Measurements from ENCODE around the gene SLCO1B3. TPM values are rescaled to one million over a fixed set of nuclear protein-coding genes. Genes with fewer than 3 reads are reported as not detected.

The SLCO1B3 gene
- total and polyA plus RNA-seq, 8 donors, result 0.07 to 0.11 TPM; not detected in 6

DNA sequence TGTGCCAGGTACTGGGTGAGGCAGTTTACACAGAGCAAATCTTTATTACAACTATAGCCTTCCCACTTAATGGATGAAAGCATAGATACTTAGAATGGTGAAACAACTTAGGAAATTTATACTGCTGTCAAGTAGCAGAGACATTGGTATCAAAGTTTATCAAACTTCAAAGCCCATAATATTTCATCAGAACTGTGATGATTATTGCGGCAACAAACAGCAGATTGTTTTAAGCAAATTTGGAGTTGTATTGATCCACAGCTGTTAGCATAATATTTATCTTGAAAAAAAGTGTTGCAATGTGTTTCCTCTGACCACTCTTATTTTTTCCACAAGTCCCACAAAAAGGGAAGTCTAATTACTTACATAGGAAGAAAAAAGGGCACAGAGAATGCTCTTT, 2.0 kb upstream of the SLCO1B3 start:
- TF ChIP-seq, protein P1, sequence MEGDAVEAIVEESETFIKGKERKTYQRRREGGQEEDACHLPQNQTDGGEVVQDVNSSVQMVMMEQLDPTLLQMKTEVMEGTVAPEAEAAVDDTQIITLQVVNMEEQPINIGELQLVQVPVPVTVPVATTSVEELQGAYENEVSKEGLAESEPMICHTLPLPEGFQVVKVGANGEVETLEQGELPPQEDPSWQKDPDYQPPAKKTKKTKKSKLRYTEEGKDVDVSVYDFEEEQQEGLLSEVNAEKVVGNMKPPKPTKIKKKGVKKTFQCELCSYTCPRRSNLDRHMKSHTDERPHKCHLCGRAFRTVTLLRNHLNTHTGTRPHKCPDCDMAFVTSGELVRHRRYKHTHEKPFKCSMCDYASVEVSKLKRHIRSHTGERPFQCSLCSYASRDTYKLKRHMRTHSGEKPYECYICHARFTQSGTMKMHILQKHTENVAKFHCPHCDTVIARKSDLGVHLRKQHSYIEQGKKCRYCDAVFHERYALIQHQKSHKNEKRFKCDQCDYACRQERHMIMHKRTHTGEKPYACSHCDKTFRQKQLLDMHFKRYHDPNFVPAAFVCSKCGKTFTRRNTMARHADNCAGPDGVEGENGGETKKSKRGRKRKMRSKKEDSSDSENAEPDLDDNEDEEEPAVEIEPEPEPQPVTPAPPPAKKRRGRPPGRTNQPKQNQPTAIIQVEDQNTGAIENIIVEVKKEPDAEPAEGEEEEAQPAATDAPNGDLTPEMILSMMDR (IDR thresholded peaks at IDR 0.05), result no peak
- DNase-seq (no peak), FAIRE-seq (no peak), ATAC-seq (no peak)
- WGBS, 2 donors, result 2 to 10% methylated on average over 1 of the region's 1 CpG
- Histone ChIP-seq H3K4me3 (no peak overlapping the region), H3K36me3 (no peaks in the 10 kb centered on the region), H3K9me3 (no peaks in the 10 kb centered on the region), H3K27ac (no peak overlapping the region), H3K4me1 (no peaks in the 10 kb centered on the region), H3K27me3 (no peaks in the 10 kb centered on the region)
- intact Hi-C loops (cut with DNase I), result no loop called here

DNA sequence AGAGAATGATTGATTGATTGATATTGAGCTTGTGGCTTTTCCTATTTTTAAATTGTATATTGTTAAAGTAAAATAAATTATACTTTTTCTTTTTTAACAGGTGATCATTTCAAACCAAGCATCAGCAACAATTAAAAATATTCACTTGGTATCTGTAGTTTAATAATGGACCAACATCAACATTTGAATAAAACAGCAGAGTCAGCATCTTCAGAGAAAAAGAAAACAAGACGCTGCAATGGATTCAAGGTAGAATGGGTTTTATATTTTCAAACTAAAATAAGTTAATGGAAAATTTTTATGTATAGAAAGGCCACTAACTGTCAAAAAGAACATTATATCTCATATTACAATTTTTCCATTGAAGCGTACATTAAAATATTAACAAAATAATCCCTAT, 5.1 kb downstream of the SLCO1B3 start:
- DNase-seq (no peak), FAIRE-seq (no peak), ATAC-seq (no peak)
- H3K36me3 ChIP-seq, result no peaks in the 10 kb centered on the region
- WGBS, 2 donors, result 83 to 96% methylated on average over 2 of the region's 2 CpGs
- intact Hi-C loops (cut with DNase I), result no loop called here
- H3K4me3 ChIP-seq, result no peak overlapping the region
- no peaks in the 10 kb centered on the region for H3K27me3 ChIP-seq
- no peak overlapping the region for H3K27ac ChIP-seq
- H3K4me1 ChIP-seq, result no peaks in the 10 kb centered on the region
- no peaks in the 10 kb centered on the region for H3K9me3 ChIP-seq
- TF ChIP-seq, protein P1 (IDR thresholded peaks at IDR 0.05), result no peak

DNA sequence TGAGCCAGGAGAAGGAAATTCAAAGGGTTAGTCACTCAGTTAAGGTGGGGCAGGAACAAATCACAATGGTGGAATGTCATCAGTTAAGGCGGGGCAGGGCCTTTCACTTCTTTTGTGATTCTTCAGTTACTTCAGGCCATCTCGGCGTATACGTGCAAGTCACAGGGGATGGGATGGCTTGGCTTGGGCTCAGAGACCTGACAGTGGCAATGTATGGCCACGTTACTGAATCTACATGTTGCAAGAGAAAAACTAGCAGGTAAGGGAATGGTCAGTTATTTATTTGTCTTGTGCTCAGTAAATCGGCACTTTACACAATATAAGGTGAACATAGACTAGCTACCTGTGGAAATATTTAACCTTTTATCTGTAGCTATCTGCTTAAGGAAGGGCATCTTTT, 11.9 kb downstream of the SLCO1B3 start:
- no peak for FAIRE-seq
- WGBS, 2 donors, result 76 to 88% methylated on average over 6 of the region's 6 CpGs
- Histone ChIP-seq H3K4me1 (no peaks in the 10 kb centered on the region), H3K4me3 (no peak overlapping the region), H3K27me3 (no peaks in the 10 kb centered on the region), H3K27ac (no peak overlapping the region), H3K9me3 (no peaks in the 10 kb centered on the region), H3K36me3 (no peaks in the 10 kb centered on the region)
- intact Hi-C loops (cut with DNase I), result no loop called here
- no peak for DNase-seq
- ATAC-seq, result no peak
- TF ChIP-seq, protein P1 (IDR thresholded peaks at IDR 0.05), result no peak

DNA sequence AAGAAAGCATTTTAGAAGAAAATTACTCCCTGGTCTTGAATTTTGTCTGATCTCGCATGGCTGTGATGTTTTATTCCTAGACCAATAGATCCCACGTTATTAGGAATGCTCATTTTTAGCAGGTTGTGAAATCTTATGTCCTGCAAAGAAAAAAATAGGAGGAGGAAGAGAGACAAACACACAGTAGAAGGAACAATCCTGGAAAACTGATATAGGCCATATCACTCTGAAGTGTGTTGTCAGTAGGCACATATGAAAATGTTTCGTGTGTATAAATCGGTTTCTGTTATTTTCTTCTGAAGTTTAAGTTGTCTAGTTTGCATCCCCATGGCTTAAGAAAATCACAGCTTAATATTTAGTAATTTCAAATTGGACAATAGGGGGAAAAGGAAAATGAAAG, 12.4 kb downstream of the SLCO1B3 start:
- H3K27me3 ChIP-seq, result no peaks in the 10 kb centered on the region
- no peaks in the 10 kb centered on the region for H3K9me3 ChIP-seq
- 61 to 71% methylated on average over 4 of the region's 4 CpGs for WGBS, 2 donors
- TF ChIP-seq, protein P1 (IDR thresholded peaks at IDR 0.05), result no peak
- no peaks in the 10 kb centered on the region for H3K4me1 ChIP-seq
- no peak overlapping the region for H3K4me3 ChIP-seq
- H3K27ac ChIP-seq, result no peak overlapping the region
- DNase-seq (no peak), FAIRE-seq (no peak), ATAC-seq (no peak)
- intact Hi-C loops (cut with DNase I), result no loop called here
- H3K36me3 ChIP-seq, result no peaks in the 10 kb centered on the region

DNA sequence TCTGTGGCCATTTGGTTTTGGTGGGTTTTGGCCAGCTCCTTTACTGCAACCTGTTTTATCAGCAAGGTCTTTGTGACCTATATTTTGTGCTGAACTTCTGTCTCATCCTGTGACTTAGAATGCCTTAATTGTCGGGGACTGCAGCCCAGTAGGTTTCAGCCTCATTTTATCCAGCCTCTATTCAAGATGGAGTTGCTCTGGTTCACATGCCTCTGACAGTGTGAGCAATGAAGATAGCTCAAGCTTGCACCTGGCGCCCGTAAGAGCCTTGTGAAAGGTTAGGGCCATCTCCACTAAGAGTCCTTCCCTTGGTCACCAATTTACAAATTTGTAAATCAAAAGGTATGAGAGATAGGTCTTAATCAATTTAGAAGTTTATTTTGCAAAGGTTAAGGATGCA, 19.4 kb downstream of the SLCO1B3 start:
- Histone ChIP-seq H3K4me1 (no peaks in the 10 kb centered on the region), H3K27ac (no peak overlapping the region), H3K36me3 (no peaks in the 10 kb centered on the region), H3K27me3 (no peaks in the 10 kb centered on the region), H3K9me3 (no peaks in the 10 kb centered on the region), H3K4me3 (no peak overlapping the region)
- 72 to 81% methylated on average over 3 of the region's 3 CpGs for WGBS, 2 donors
- DNase-seq (no peak), ATAC-seq (no peak), FAIRE-seq (no peak)
- intact Hi-C loops (cut with DNase I), result no loop called here
- TF ChIP-seq, protein P1 (IDR thresholded peaks at IDR 0.05), result no peak

All from pancreas (tissue), 10 donors.